GM08714 (cell line): ENCODE data around the gene CDK5RAP2.

ENCODE experiments used
- H3K4me3 ChIP-seq: fragments of 200-500 bp; sonication (Bioruptor generic); 2 replicates; pipeline ENCODE4 v1.5.1; 2014; ENCODE audit warnings: mild to moderate bottlenecking, low read length, inconsistent platforms
- ZNF274 ChIP-seq: IDR thresholded peaks from 2 replicates; pipeline ENCODE4 v1.6.1; 2012; ENCODE audit warnings: mild to moderate bottlenecking, low read depth, low read length

CDK5RAP2 gene

DNA sequence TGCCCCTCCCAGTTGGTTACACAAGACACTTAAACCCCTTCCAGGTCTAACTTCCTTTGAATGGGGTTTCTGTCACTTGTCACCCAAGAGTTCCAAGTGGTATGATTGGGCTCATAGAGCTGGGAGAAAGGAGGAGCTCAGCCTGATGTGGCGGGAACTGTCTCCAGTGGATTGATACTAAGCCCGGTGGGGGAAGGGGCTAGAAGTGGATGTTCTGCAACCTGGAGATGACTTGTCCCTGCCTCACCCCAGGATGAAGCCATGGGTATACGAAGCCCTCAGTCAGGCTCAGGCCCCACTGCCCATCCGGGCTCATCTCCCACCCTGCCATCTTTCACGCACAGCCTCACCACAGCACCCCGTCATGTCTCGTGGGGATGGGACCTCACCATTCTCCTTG is 203.9 kb downstream of the CDK5RAP2 start:
- no peak for TF ChIP-seq ZNF274

DNA sequence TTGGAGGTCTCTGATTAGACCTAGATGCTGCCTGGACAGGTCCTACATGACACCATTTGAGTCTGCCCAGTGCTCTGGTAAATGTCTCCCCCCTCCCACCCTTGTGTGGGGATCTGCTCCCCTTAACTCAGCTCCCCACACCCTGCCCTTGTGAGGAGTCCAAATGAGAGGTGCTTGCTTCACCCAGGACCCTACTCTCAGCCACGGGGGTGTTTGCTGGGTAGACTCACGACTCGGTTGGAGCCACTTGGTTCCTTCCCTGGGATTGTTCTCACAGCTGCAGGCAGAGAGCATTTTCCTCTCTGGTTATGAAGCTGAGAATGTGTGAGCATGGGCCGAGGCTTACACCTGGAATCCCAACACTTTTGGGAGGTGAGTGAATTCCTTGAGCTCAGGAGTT is 204.7 kb downstream of the CDK5RAP2 start:
- TF ChIP-seq ZNF274 = no peak
- no peak overlapping the region for H3K4me3 ChIP-seq

More for the DNA sequence above, 203.9 kb downstream of the CDK5RAP2 start:
- H3K4me3 ChIP-seq = no peak overlapping the region

DNA sequence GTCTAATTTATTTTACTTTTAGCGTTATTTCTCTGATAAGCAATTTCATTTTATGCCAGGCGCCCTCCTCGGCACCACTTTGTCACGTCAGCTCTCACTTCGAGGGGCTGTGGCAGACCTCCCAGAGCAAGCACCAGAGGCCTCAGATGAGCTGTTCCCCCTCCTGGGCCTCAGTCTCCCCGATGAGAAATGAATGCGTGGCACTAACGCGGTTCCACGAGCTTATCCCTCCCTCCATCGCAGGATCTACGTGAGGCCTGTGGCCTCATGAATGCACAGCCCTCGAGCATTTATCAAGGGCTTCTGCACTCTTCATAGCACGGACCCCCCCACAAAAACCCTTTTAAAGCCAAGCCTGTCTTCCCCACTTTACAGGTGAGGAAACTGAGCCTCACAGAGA is 205.2 kb downstream of the CDK5RAP2 start:
- TF ChIP-seq ZNF274 = no peak
- no peak overlapping the region for H3K4me3 ChIP-seq

DNA sequence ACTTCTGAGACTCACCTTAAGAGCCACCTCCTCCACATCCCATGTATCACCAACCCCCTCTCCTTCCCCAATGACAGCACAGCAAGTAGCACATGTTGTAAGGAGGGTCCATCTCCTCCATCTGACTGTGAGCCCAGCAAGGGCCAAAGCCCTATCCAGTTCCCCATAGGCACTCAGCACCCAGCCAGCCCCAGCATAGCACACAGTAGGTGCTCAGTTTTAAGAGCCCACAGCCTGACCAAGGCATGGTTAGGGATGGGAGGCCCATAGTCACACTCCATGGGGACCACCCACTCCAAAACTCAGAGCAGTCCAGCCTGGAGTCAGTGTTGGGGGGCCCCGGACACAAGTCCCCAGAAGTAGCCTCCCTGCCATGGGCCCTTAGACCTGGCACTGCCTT is 205.7 kb downstream of the CDK5RAP2 start:
- H3K4me3 ChIP-seq = no peak overlapping the region
- TF ChIP-seq ZNF274 = no peak

DNA sequence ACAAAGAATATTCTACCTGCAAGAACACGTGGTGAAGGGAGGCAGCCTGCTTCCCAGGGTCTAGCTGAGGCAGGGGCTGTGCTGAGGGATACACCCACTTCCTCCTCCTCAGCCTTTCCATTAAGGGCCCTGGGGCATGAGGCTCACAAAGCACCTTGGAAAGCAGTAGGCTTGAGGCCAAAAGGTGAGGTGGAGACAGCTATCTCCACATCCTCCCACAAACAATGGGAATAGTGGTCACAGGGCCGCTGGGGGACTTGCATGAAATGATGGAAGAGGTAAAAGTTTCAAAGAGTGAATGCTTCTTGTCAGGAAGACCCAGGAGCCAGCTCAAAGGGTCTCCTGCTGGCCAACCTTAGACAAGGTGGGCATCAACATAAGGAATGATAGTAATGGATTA is 207.9 kb downstream of the CDK5RAP2 start:
- H3K4me3 ChIP-seq = no peak overlapping the region
- no peak for TF ChIP-seq ZNF274

- no peak for TF ChIP-seq ZNF274
- no peak overlapping the region for H3K4me3 ChIP-seq
Measured at GRCh38 chr9:120369608-120370220, 210.3 kb downstream of the CDK5RAP2 start.

DNA sequence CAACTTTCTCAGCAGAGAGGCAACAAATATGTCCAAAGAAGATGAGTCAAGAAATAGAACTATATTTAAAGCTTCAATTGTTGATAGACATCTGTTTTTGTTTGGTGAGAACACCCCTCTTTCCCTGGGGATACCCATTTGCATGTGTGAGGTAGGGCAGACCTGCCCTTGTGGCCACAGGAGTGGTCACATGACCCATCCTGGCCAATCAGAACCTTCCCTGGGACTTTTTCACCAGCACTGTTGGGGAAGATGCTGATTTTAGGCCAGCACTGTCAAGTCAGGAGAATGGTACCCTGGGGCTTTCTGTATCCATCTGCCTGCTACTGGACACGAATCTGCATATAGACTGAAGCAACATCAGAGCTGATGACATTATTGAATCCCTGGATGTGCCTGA is 211.2 kb downstream of the CDK5RAP2 start:
- TF ChIP-seq ZNF274 = no peak
- no peak overlapping the region for H3K4me3 ChIP-seq

DNA sequence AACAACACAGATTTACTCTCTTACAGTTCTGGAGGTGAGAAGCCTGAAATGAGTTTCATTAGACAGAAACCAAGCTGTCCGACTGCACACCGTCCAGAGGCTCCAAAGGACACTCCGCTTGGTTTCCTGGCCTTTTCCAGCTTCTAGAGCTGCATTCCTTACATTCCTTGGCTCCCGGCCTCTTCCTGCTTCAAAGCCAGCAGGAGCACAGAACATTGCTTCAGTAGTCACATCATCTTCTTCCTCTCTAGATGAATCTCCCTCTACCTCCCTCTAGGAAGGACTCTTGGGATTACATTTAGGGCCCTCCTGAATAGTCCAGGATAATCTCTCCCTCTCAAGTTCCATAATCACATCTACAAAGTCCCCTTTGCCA is 213.3 kb downstream of the CDK5RAP2 start:
- no peak overlapping the region for H3K4me3 ChIP-seq

GRCh38 chr9:120365386-120365785 is 214.6 kb downstream of the CDK5RAP2 start:
- no peak overlapping the region for H3K4me3 ChIP-seq
- TF ChIP-seq ZNF274 = no peak

More for the DNA sequence above, 213.3 kb downstream of the CDK5RAP2 start:
- no peak for TF ChIP-seq ZNF274

DNA sequence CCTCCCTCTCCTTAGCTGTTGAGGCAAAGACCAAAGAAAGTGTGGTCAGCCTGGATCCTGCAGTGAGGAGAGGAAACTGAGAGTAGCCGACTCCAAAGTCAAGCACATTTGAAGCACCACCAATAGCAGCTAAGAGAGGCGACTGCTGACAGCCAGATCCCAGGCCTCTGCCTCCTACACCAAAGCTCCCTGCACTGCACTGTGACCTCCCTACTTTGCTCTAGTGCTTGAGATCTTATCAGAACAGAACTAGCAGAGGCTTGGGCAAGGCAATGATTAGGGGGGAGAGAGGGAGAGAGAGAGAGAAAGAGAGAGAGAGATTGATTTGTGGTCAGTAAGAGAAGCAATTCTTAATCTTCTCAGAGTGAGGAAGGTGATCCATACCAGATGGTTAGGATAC is 216.3 kb downstream of the CDK5RAP2 start:
- H3K4me3 ChIP-seq = no peak overlapping the region
- TF ChIP-seq ZNF274 = no peak

DNA sequence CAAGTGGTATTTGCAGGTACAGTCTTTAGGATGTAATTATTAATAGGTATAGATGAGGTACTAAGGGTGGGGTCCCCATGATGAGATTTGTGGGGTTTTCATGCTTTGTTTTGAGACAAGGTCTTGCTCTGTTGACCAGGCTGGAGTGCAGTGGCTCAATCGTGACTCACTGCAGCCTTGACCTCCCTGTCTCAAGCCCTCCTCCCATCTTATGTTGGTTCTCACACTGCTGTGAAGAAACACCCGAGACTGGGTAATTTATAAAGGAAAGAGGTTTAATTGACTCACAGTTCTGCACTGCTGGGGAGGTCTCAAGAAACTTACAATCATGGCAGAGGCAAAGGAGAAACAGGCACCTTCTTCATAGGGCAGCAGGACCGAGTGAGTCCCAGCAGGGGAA is 217.5 kb downstream of the CDK5RAP2 start:
- no peak for TF ChIP-seq ZNF274
- no peak overlapping the region for H3K4me3 ChIP-seq

GRCh38 chr9:120361551-120361950 is 218.4 kb downstream of the CDK5RAP2 start:
- no peak overlapping the region for H3K4me3 ChIP-seq
- no peak for TF ChIP-seq ZNF274

DNA sequence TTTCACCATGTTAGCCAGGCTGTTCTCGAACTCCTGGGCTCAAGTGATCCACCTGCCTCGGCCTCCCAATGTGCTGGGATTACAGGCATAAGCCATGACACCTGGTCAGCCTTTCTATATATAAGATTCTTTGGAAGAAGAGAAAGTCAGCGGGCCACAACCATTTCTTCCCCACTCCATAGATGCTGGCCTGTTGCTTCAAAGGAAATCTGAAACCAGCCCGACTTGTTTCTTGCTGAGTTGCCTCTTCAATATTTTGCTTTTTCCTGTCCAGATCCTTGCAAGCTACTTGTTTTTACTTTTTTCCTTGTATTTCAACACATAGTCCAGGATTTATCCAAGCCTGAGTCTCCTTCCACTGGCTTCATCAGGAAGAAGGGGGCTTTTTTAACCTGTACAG is 219.5 kb downstream of the CDK5RAP2 start:
- H3K4me3 ChIP-seq = no peak overlapping the region
- no peak for TF ChIP-seq ZNF274

DNA sequence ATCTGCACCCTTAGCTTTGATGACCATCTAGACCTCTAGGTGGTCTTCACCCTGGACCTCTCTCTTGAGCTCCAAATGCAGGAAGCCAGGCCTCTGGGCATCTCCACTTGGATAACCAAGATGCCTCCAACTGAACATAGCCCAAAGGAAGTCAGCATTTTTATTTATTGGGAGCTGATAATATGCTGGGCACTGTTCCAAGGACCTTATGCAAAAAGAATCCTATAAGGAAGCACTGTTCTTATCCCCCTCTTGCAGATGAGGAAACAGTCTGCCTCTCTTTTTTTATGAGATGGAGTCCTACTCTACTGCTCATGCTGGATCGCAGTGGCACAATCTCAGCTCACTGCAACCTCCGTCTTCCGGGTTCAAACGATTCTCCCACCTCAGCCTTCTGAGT is 219.9 kb downstream of the CDK5RAP2 start:
- no peak for TF ChIP-seq ZNF274
- H3K4me3 ChIP-seq = no peak overlapping the region

- no peak for TF ChIP-seq ZNF274
- H3K4me3 ChIP-seq = no peak overlapping the region
Measured at GRCh38 chr9:120358877-120359276, 221.1 kb downstream of the CDK5RAP2 start.

DNA sequence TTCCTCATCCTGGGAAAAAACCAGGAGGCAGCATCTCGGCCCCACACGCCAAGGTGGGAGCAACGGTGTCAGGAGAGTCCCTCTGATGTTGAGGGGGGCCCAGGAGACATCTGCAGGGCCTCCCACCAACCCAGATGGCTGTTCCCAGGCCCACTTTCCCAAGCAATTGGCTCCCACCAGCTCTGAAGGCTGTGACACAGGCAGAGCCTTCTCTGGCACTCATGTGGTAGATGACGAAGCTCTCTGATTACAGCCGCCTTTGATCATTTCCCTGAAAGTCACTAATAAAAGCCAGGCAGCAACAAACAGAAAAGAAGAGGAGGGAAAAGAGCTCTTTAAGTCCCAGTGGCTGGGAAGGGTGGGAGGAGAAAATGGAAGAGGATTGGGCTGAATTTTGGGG is 226.5 kb downstream of the CDK5RAP2 start:
- TF ChIP-seq ZNF274 = no peak
- H3K4me3 ChIP-seq = no peak overlapping the region
